Sigmoid colon (tissue), 4 donors: ENCODE data around the gene GUCY1A2.

Experiments used
- EP300 ChIP-seq, 4 donors: sonication (generic); formaldehyde crosslinking; IDR thresholded peaks; one replicate each; pipeline ENCODE4 v1.6.1; 2017; ENCODE audit warnings: antibody characterized with exemption in 4 of 4
- TF ChIP-seq, protein P1 (sequence below), 4 experiments: fragments of 450-650 bp in 3 of 4; fragments of 200-600 bp in 1 of 4; IDR thresholded peaks; one replicate each; pipeline ENCODE4 v1.5.1; 2016 to 2019; ENCODE audit warnings: antibody characterized with exemption in 4 of 4, mild to moderate bottlenecking in 3 of 4, moderate library complexity in 2 of 4

DNA sequence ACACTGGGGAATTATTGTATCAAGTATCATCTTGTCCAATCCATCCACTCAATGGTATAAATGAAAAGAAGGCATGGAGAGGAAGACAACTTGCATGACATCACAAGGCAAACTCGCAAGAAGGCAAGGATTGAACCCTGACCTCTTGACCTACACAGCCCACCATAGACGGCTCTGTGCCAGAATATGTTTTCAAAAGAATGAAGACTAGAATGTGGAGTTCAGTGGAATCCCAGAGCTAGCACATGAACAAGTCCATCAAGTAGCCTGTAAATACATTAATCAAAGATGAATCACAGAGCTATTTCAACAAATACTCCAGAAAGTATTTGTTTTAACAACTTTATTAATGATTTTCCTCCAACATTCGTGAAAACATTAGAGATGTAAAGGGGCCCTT is 189.7 kb downstream of the GUCY1A2 start:
- TF ChIP-seq, protein P1, sequence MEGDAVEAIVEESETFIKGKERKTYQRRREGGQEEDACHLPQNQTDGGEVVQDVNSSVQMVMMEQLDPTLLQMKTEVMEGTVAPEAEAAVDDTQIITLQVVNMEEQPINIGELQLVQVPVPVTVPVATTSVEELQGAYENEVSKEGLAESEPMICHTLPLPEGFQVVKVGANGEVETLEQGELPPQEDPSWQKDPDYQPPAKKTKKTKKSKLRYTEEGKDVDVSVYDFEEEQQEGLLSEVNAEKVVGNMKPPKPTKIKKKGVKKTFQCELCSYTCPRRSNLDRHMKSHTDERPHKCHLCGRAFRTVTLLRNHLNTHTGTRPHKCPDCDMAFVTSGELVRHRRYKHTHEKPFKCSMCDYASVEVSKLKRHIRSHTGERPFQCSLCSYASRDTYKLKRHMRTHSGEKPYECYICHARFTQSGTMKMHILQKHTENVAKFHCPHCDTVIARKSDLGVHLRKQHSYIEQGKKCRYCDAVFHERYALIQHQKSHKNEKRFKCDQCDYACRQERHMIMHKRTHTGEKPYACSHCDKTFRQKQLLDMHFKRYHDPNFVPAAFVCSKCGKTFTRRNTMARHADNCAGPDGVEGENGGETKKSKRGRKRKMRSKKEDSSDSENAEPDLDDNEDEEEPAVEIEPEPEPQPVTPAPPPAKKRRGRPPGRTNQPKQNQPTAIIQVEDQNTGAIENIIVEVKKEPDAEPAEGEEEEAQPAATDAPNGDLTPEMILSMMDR (IDR thresholded peaks at IDR 0.05): no peak
- TF ChIP-seq EP300 (IDR thresholded peaks at IDR 0.05): no peak
